RWPE2 (cell line): Measurements from ENCODE around the gene SLC12A3.

Experiments used
- ATAC-seq: fragments of 200-7000 bp; cut with Tn5 transposase; 3 replicates; pipeline ENCODE4 v1.9.1; 2021; ENCODE audit warnings: low read depth
- DNase-seq: peaks from one replicate; pipeline ENCODE4 v3.0.0-alpha.2; 2020; ENCODE audit warnings: low spot score
- H3K27ac ChIP-seq: fragments of 450-650 bp; 2 replicates; pipeline ENCODE4 v1.5.1; 2017; ENCODE audit warnings: mild to moderate bottlenecking; ENCODE audit not compliant: poor library complexity, severe bottlenecking
- H3K27me3 ChIP-seq: fragments of 250-450 bp; sonication (Bioruptor Pico); 2 replicates; pipeline ENCODE4 v1.5.1; 2021; ENCODE audit warnings: mild to moderate bottlenecking, moderate library complexity; ENCODE audit not compliant: insufficient read depth, poor library complexity, severe bottlenecking
- H3K36me3 ChIP-seq: fragments of 250-450 bp; sonication (Bioruptor Pico); 2 replicates; pipeline ENCODE4 v1.5.1; 2020; ENCODE audit warnings: low read depth, mild to moderate bottlenecking, moderate library complexity
- H3K4me1 ChIP-seq: fragments of 250-450 bp; sonication (Bioruptor Pico); 2 replicates; pipeline ENCODE4 v1.5.1; 2021; ENCODE audit warnings: mild to moderate bottlenecking, moderate library complexity; ENCODE audit not compliant: insufficient read depth, poor library complexity, severe bottlenecking
- H3K4me3 ChIP-seq: fragments of 250-450 bp; sonication (Bioruptor Pico); 2 replicates; pipeline ENCODE4 v1.5.1; 2021; ENCODE audit warnings: mild to moderate bottlenecking, moderate library complexity; ENCODE audit not compliant: severe bottlenecking
- H3K9me3 ChIP-seq: fragments of 250-450 bp; sonication (Bioruptor Pico); 2 replicates; pipeline ENCODE4 v1.5.1; 2021; ENCODE audit warnings: mild to moderate bottlenecking, moderate library complexity; ENCODE audit not compliant: severe bottlenecking
- TF ChIP-seq, protein P1 (sequence below): fragments of 450-650 bp; IDR thresholded peaks from one replicate; pipeline ENCODE4 v1.5.1; 2017; ENCODE audit warnings: mild to moderate bottlenecking, moderate library complexity; ENCODE audit not compliant: poor library complexity, severe bottlenecking

Gene SLC12A3

DNA sequence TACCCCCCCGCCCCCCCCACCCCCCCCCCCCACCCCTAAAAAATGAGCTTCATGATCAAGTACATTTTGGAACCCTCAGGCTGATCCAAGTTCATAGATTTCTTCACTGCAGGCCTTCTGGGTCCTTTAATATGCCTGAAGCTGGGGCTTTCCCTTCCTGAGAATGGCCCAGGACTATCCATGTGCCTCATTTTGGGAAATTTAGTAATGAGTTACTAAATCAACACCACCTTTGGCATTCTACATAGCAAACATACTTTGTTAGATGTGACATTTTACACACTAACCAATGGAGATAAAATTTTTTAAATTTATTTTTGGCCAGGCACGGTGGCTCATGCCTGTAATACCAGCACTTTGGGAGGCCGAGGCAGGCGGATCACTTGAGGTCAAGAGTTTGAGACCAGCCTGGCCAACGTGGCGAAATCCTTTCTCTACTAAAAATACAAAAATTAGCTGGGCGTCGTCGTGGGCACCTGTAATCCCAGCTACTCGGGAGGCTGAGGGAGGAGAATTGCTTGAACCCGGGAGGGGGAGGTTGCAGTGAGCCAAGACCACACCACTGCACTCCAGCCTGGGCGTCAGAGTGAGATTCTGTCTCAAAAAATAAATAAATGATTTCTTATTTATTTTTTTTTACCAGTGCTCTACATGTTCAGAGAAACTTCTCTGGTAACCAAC, 81.0 kb downstream of the SLC12A3 start:
- DNase-seq = no peak
- Histone ChIP-seq H3K4me1 (peaks cover 6% of the 10 kb centered on the region), H3K27ac (peak overlapping the region; percentile 9), H3K27me3 (no peaks in the 10 kb centered on the region), H3K9me3 (no peaks in the 10 kb centered on the region), H3K36me3 (peaks cover 45% of the 10 kb centered on the region), H3K4me3 (no peak overlapping the region)
- no peak; the same call in 2 of the 3 replicates for ATAC-seq
- TF ChIP-seq, protein P1, sequence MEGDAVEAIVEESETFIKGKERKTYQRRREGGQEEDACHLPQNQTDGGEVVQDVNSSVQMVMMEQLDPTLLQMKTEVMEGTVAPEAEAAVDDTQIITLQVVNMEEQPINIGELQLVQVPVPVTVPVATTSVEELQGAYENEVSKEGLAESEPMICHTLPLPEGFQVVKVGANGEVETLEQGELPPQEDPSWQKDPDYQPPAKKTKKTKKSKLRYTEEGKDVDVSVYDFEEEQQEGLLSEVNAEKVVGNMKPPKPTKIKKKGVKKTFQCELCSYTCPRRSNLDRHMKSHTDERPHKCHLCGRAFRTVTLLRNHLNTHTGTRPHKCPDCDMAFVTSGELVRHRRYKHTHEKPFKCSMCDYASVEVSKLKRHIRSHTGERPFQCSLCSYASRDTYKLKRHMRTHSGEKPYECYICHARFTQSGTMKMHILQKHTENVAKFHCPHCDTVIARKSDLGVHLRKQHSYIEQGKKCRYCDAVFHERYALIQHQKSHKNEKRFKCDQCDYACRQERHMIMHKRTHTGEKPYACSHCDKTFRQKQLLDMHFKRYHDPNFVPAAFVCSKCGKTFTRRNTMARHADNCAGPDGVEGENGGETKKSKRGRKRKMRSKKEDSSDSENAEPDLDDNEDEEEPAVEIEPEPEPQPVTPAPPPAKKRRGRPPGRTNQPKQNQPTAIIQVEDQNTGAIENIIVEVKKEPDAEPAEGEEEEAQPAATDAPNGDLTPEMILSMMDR = no peak

DNA sequence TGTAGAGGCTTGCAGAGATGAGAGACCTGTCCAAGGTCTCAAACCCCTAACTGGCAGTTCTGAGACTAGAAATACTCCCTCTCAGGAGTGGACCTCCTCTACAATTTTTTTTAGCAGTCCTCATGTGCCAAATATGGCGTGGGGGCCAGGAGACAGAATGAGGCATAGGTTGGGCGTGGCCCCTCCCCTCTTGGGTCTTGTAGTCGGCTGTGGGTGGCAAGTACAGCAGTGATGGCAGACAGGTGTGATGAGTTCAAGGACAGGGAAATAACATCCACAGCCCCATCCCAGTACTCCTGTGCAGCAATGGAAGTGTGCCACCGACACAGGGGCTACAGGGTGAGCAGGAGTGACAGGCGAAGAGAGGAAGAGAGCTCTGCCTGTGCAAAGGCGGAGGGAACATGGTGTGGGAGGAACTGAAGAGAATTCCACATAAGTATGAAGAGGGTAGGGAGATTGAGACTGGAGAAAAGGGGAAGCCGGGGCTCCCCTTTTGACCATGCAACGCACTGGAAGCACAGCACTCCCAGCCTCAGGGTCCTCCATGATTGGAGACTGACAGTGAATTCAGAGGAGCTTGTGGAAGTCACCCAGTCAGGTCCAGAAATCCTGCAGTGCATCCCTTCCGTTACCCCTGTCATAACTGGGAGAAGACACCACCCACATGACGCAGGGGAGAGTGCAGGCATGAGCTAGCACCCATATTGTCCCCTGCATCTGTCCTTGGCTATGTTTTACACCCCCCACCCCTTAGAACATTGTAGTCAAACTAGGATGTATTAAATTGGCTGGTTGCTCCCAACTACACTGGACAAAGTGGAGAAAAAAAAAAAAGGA, 82.0 kb downstream of the SLC12A3 start:
- H3K27me3 ChIP-seq = no peaks in the 10 kb centered on the region
- TF ChIP-seq, protein P1 = no peak
- no peak overlapping the region for H3K4me3 ChIP-seq
- H3K9me3 ChIP-seq = no peaks in the 10 kb centered on the region
- H3K36me3 ChIP-seq = peaks cover 35% of the 10 kb centered on the region
- peak; percentile 20 for ATAC-seq
- peak overlapping the region; percentile 9 for H3K27ac ChIP-seq
- H3K4me1 ChIP-seq = peaks cover 6% of the 10 kb centered on the region
- DNase-seq = no peak

DNA sequence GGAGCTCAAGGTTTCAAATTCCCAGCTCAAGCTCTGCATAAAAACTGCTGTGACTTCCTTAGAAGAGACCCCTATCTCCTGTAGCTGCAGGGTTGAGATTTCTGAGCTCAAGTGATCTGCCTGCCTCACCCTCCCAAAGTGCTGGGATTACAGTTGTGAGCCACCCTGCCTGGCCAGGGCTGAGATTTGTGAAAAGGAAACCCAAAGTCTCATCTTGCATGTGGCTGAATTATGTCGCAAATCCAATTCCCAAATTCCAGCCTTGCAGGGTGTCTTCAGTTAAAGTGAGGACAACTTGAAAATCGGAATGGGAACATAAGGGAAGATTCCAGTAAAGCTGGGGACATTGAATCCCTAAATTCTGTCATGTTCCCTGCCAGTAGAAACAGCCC, 82.6 kb downstream of the SLC12A3 start:
- H3K36me3 ChIP-seq = peaks cover 29% of the 10 kb centered on the region
- H3K4me1 ChIP-seq = peaks cover 6% of the 10 kb centered on the region
- ATAC-seq (no peak), DNase-seq (no peak)
- no peak overlapping the region for H3K27ac ChIP-seq
- TF ChIP-seq, protein P1 = no peak
- H3K4me3 ChIP-seq = no peak overlapping the region
- no peaks in the 10 kb centered on the region for H3K27me3 ChIP-seq
- H3K9me3 ChIP-seq = no peaks in the 10 kb centered on the region

DNA sequence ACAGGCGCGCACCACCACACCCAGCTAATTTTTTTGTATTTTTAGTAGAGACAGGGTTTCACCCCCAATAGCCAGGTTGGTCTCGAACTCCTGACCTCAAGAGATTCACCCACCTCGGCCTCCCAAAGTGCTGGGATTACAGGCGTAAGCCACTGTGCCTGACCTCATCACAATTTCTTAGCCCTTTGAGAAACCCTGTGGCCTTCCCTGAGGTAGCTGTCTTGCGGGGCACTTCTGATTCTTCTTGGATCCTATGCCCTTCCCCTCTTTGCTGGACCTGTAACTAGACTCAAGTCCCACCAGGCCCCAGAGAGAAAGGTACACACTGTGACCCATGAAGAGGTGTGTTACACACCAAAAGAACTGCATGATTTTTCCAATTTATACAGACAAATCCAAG, 83.2 kb downstream of the SLC12A3 start:
- ATAC-seq (no peak), DNase-seq (no peak)
- Histone ChIP-seq H3K4me3 (no peak overlapping the region), H3K9me3 (no peaks in the 10 kb centered on the region), H3K27ac (no peak overlapping the region), H3K36me3 (peaks cover 23% of the 10 kb centered on the region), H3K4me1 (peaks cover 6% of the 10 kb centered on the region), H3K27me3 (no peaks in the 10 kb centered on the region)
- TF ChIP-seq, protein P1 = no peak
